AG04449 (cell line): Measurements from ENCODE around the gene SMIM38.

Source experiments
- CTCF ChIA-PET: fragments of 350-600 bp; formaldehyde crosslinking; extraction: SDS; loops from one replicate; lab custom pipeline; 2021; ENCODE audit warnings: antibody characterized with exemption; lab: Yijun Ruan, JAX
- POLR2A ChIA-PET: fragments of 400-600, 350-600 bp; formaldehyde crosslinking; extraction: SDS; loops from one replicate; lab custom pipeline; 2020; ENCODE audit warnings: antibody characterized with exemption, inconsistent platforms; lab: Yijun Ruan, JAX
- DNase-seq: peaks from one replicate; pipeline ENCODE4 v3.0.0-alpha.2; 2010; ENCODE audit warnings: low read depth, low spot score
- H3K4me3 ChIP-seq: 2 replicates; pipeline ENCODE4 v1.5.1; 2011; ENCODE audit warnings: low read depth, mild to moderate bottlenecking, control low read depth, low read length
- CTCF ChIP-seq: IDR thresholded peaks from one replicate; pipeline ENCODE4 v1.5.1; 2011; ENCODE audit warnings: mild to moderate bottlenecking, moderate library complexity, low read length, control low read depth, inconsistent platforms; ENCODE audit not compliant: insufficient read depth; ENCODE audit errors: missing control alignments

The SMIM38 gene

GRCh38 chr11:69157822-69158231 lies 2.1 kb downstream of the SMIM38 start:
- no peak for DNase-seq
- no peak for TF ChIP-seq CTCF
- ChIA-PET POLR2A (interaction anchor here (0.7 kb wide), 1 partner anchor 517 kb away, joined by 4 read pairs; no protein-coding TSS in a partner anchor), CTCF (interaction anchor here (1.1 to 3.4 kb wide), 3 partner anchors 8 to 29 kb away, joined by 3 to 16 read pairs (median 6); no protein-coding TSS in a partner anchor)
- H3K4me3 ChIP-seq: no peak overlapping the region

GRCh38 chr11:69158301-69159149 lies 2.8 kb downstream of the SMIM38 start:
- CTCF ChIA-PET: interaction anchor here (1.1 to 3.4 kb wide), 2 partner anchors 27 to 30 kb away, joined by 3 to 16 read pairs; no protein-coding TSS in a partner anchor
- H3K4me3 ChIP-seq: no peak overlapping the region
- no peak for TF ChIP-seq CTCF
- POLR2A ChIA-PET: no interaction called here
- DNase-seq: no peak

- POLR2A ChIA-PET: no interaction called here
Measured at GRCh38 chr11:69159150-69159852, 3.6 kb downstream of the SMIM38 start.

GRCh38 chr11:69160296-69161116 lies 4.8 kb downstream of the SMIM38 start:
- H3K4me3 ChIP-seq: no peak overlapping the region
- no peak for DNase-seq
- ChIA-PET CTCF (interaction anchor here (3.4 kb wide), 1 partner anchor 29 kb away, joined by 16 read pairs; no protein-coding TSS in a partner anchor), POLR2A (no interaction called here)
- TF ChIP-seq CTCF: no peak

More at GRCh38 chr11:69159150-69159852, 3.6 kb downstream of the SMIM38 start:
- CTCF ChIA-PET: interaction anchor here (3.4 kb wide), 1 partner anchor 27 kb away, joined by 16 read pairs; no protein-coding TSS in a partner anchor
- no peak for TF ChIP-seq CTCF
- no peak overlapping the region for H3K4me3 ChIP-seq
- DNase-seq: no peak

- no peak for DNase-seq
- no peak overlapping the region for H3K4me3 ChIP-seq
- ChIA-PET CTCF (no interaction called here), POLR2A (no interaction called here)
- TF ChIP-seq CTCF: no peak
Measured at GRCh38 chr11:69161117-69161407, 5.3 kb downstream of the SMIM38 start.

GRCh38 chr11:69162505-69162904 lies 6.8 kb downstream of the SMIM38 start:
- TF ChIP-seq CTCF: no peak
- ChIA-PET CTCF (no interaction called here), POLR2A (no interaction called here)
- DNase-seq: no peak
- H3K4me3 ChIP-seq: no peak overlapping the region
